Subcutaneous abdominal adipose tissue (tissue), 5 donors: Measurements from ENCODE around the gene FBXO21.

Source experiments
- H3K27ac ChIP-seq: one replicate; pipeline ENCODE4 v1.7.0; 2013; ENCODE audit warnings: low read depth, mild to moderate bottlenecking, inconsistent platforms, low read length, moderate library complexity
- H3K27me3 ChIP-seq, 5 donors: one replicate each; pipeline ENCODE4 v1.7.0; 2013; ENCODE audit warnings: low read length in 5 of 5, inconsistent platforms in 1 of 5; ENCODE audit not compliant: control insufficient read depth in 5 of 5, insufficient read depth in 4 of 5
- H3K36me3 ChIP-seq, 5 donors: one replicate each; pipeline ENCODE4 v1.7.0; 2013; ENCODE audit warnings: low read length in 5 of 5; ENCODE audit not compliant: control insufficient read depth in 5 of 5, insufficient read depth in 5 of 5
- H3K4me1 ChIP-seq, 5 donors: one replicate each; pipeline ENCODE4 v1.7.0; 2013; ENCODE audit warnings: low read length in 5 of 5, mild to moderate bottlenecking in 3 of 5, moderate library complexity in 1 of 5; ENCODE audit not compliant: control insufficient read depth in 5 of 5, insufficient read depth in 5 of 5
- H3K4me3 ChIP-seq, 5 donors: one replicate each; pipeline ENCODE4 v1.7.0; 2013; ENCODE audit warnings: low read length in 5 of 5, low read depth in 1 of 5
- H3K9ac ChIP-seq, 5 donors: one replicate each; pipeline ENCODE4 v1.7.0; 2013; ENCODE audit warnings: low read length in 5 of 5, mild to moderate bottlenecking in 4 of 5, moderate library complexity in 3 of 5
- H3K9me3 ChIP-seq, 5 donors: one replicate each; pipeline ENCODE4 v1.7.0; 2013; ENCODE audit warnings: low read length in 5 of 5; ENCODE audit not compliant: control insufficient read depth in 5 of 5
- donor health status: healthy.
- donor health status: healthy.
- donor health status: healthy.
- donor health status: healthy.
- donor health status: healthy.

FBXO21 gene

GRCh38 chr12:117093431-117093830 lies 96.8 kb downstream of the FBXO21 start:
- Histone ChIP-seq H3K9ac (no peak overlapping the region), H3K9me3 (peaks cover 0 to 24% (median 17%) of the 10 kb centered on the region in 5 donors), H3K36me3 (no peaks in the 10 kb centered on the region), H3K27me3 (peaks cover 11 to 32% (median 23%) of the 10 kb centered on the region in 5 donors), H3K27ac (no peak overlapping the region), H3K4me3 (no peak overlapping the region), H3K4me1 (peaks cover 3 to 10% (median 5%) of the 10 kb centered on the region in 5 donors)

GRCh38 chr12:117092886-117093285 lies 97.4 kb downstream of the FBXO21 start:
- Histone ChIP-seq H3K27me3 (peaks cover 6 to 26% (median 18%) of the 10 kb centered on the region in 5 donors), H3K36me3 (no peaks in the 10 kb centered on the region), H3K9me3 (peaks cover 0 to 24% (median 17%) of the 10 kb centered on the region in 5 donors), H3K4me3 (no peak overlapping the region), H3K27ac (no peak overlapping the region), H3K4me1 (peaks cover 0 to 4% (median 1%) of the 10 kb centered on the region in 5 donors), H3K9ac (no peak overlapping the region)

DNA sequence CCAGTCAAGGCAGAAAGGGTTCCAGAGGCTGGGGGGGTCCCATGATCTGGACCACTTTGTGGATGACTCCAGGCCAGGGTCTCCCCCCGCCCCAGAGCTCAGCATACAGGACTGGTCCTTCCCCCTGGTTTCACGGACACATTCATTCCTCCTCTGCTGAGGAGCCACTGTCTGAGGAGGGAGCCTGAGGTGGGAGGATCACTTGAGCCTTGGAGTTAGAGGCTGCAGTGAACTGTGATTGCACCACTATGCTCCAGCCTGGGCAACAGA lies 97.8 kb downstream of the FBXO21 start:
- Histone ChIP-seq H3K36me3 (no peaks in the 10 kb centered on the region), H3K27me3 (peaks cover 5 to 24% (median 14%) of the 10 kb centered on the region in 5 donors), H3K9ac (no peak overlapping the region), H3K4me3 (no peak overlapping the region), H3K9me3 (peaks cover 0 to 24% (median 17%) of the 10 kb centered on the region in 5 donors), H3K27ac (no peak overlapping the region), H3K4me1 (peaks cover 0 to 4% (median 0%) of the 10 kb centered on the region in 5 donors)
